Measurements from ENCODE around the gene ETFRF1.

The ETFRF1 gene

GRCh38 chr12:25194214-25194613, 823 bp upstream of the ETFRF1 start:
- DNase-seq: no peak
- peaks cover 23% of the 10 kb centered on the region for H3K4me1 Mint-ChIP-seq

GRCh38 chr12:25194722-25195055, 348 bp upstream of the ETFRF1 start:
- CTCF ChIA-PET: no interaction called here
- H3K27ac Mint-ChIP-seq: peak overlapping the region; percentile 89

More at GRCh38 chr12:25194214-25194613, 823 bp upstream of the ETFRF1 start:
- H3K27ac Mint-ChIP-seq: peak overlapping the region; percentile 89
- H3K4me3 Mint-ChIP-seq: peak overlapping the region; percentile 97
- H3K27me3 Mint-ChIP-seq: peaks cover 5% of the 10 kb centered on the region
- H3K36me3 Mint-ChIP-seq: peaks cover 4% of the 10 kb centered on the region
- H3K9me3 Mint-ChIP-seq: no peaks in the 10 kb centered on the region
- CTCF ChIA-PET: no interaction called here

GRCh38 chr12:25197608-25198007, 2.6 kb downstream of the ETFRF1 start:
- Mint-ChIP-seq H3K36me3 (peaks cover 24% of the 10 kb centered on the region), H3K4me3 (no peak overlapping the region), H3K4me1 (peaks cover 23% of the 10 kb centered on the region), H3K27ac (no peak overlapping the region), H3K27me3 (peaks cover 5% of the 10 kb centered on the region), H3K9me3 (no peaks in the 10 kb centered on the region)
- DNase-seq: no peak
- CTCF ChIA-PET: interaction anchor here (1.6 kb wide), 1 partner anchor 190 kb away, joined by 4 read pairs; no protein-coding TSS in a partner anchor

More at GRCh38 chr12:25194722-25195055, 348 bp upstream of the ETFRF1 start:
- Mint-ChIP-seq H3K36me3 (peaks cover 7% of the 10 kb centered on the region), H3K27me3 (peaks cover 5% of the 10 kb centered on the region), H3K9me3 (no peaks in the 10 kb centered on the region), H3K4me1 (peaks cover 23% of the 10 kb centered on the region), H3K4me3 (peak overlapping the region; percentile 97)
- DNase-seq: no peak

- CTCF ChIA-PET: no interaction called here
- peaks cover 29% of the 10 kb centered on the region for H3K36me3 Mint-ChIP-seq
- H3K27me3 Mint-ChIP-seq: no peaks in the 10 kb centered on the region
- no peak for DNase-seq
- H3K9me3 Mint-ChIP-seq: no peaks in the 10 kb centered on the region
- peaks cover 7% of the 10 kb centered on the region for H3K4me1 Mint-ChIP-seq
- H3K4me3 Mint-ChIP-seq: no peak overlapping the region
- H3K27ac Mint-ChIP-seq: no peak overlapping the region
Observed at GRCh38 chr12:25200703-25201102, 5.7 kb downstream of the ETFRF1 start.

GRCh38 chr12:25202137-25202536, 7.1 kb downstream of the ETFRF1 start:
- Mint-ChIP-seq H3K36me3 (peaks cover 32% of the 10 kb centered on the region), H3K27ac (no peak overlapping the region)
- CTCF ChIA-PET: no interaction called here

GRCh38 chr12:25207411-25207810, 12.4 kb downstream of the ETFRF1 start:
- Mint-ChIP-seq H3K27me3 (no peaks in the 10 kb centered on the region), H3K36me3 (peaks cover 25% of the 10 kb centered on the region), H3K9me3 (no peaks in the 10 kb centered on the region), H3K27ac (no peak overlapping the region), H3K4me1 (no peaks in the 10 kb centered on the region), H3K4me3 (no peak overlapping the region)
- CTCF ChIA-PET: interaction anchor here (1.1 kb wide), 1 partner anchor 34 kb away, joined by 3 read pairs; no protein-coding TSS in a partner anchor
- DNase-seq: no peak

More at GRCh38 chr12:25202137-25202536, 7.1 kb downstream of the ETFRF1 start:
- no peaks in the 10 kb centered on the region for H3K4me1 Mint-ChIP-seq
- no peaks in the 10 kb centered on the region for H3K27me3 Mint-ChIP-seq
- no peak overlapping the region for H3K4me3 Mint-ChIP-seq
- DNase-seq: no peak
- no peaks in the 10 kb centered on the region for H3K9me3 Mint-ChIP-seq

- H3K9me3 Mint-ChIP-seq: no peaks in the 10 kb centered on the region
- no peaks in the 10 kb centered on the region for H3K27me3 Mint-ChIP-seq
- CTCF ChIA-PET: interaction anchor here (1.1 kb wide), 1 partner anchor 33 kb away, joined by 3 read pairs; no protein-coding TSS in a partner anchor
- no peak overlapping the region for H3K27ac Mint-ChIP-seq
- no peak overlapping the region for H3K4me3 Mint-ChIP-seq
- no peak for DNase-seq
- no peaks in the 10 kb centered on the region for H3K4me1 Mint-ChIP-seq
- peaks cover 21% of the 10 kb centered on the region for H3K36me3 Mint-ChIP-seq
Observed at GRCh38 chr12:25207846-25208245, 12.8 kb downstream of the ETFRF1 start.

GRCh38 chr12:25208554-25208953, 13.5 kb downstream of the ETFRF1 start:
- no peaks in the 10 kb centered on the region for H3K9me3 Mint-ChIP-seq
- peaks cover 17% of the 10 kb centered on the region for H3K36me3 Mint-ChIP-seq
- no peaks in the 10 kb centered on the region for H3K27me3 Mint-ChIP-seq
- CTCF ChIA-PET: no interaction called here
- no peaks in the 10 kb centered on the region for H3K4me1 Mint-ChIP-seq
- DNase-seq: no peak
- H3K4me3 Mint-ChIP-seq: no peak overlapping the region
- no peak overlapping the region for H3K27ac Mint-ChIP-seq

GRCh38 chr12:25213338-25213737, 18.3 kb downstream of the ETFRF1 start:
- no peak for DNase-seq
- CTCF ChIA-PET: no interaction called here
- Mint-ChIP-seq H3K36me3 (peaks cover 23% of the 10 kb centered on the region), H3K4me1 (no peaks in the 10 kb centered on the region), H3K27me3 (no peaks in the 10 kb centered on the region), H3K9me3 (no peaks in the 10 kb centered on the region), H3K4me3 (no peak overlapping the region), H3K27ac (no peak overlapping the region)

GRCh38 chr12:25236190-25236589, 41.2 kb downstream of the ETFRF1 start:
- H3K4me3 Mint-ChIP-seq: no peak overlapping the region
- H3K27ac Mint-ChIP-seq: peak overlapping the region; percentile 58
- DNase-seq: no peak
- no peaks in the 10 kb centered on the region for H3K27me3 Mint-ChIP-seq
- peaks cover 14% of the 10 kb centered on the region for H3K4me1 Mint-ChIP-seq
- H3K9me3 Mint-ChIP-seq: no peaks in the 10 kb centered on the region
- CTCF ChIA-PET: no interaction called here
- H3K36me3 Mint-ChIP-seq: peaks cover 49% of the 10 kb centered on the region

- CTCF ChIA-PET: no interaction called here
- Mint-ChIP-seq H3K36me3 (peaks cover 48% of the 10 kb centered on the region), H3K27me3 (no peaks in the 10 kb centered on the region), H3K4me3 (no peak overlapping the region), H3K27ac (peak overlapping the region; percentile 58), H3K4me1 (peaks cover 18% of the 10 kb centered on the region), H3K9me3 (no peaks in the 10 kb centered on the region)
- no peak for DNase-seq
Observed at GRCh38 chr12:25236626-25237025, 41.6 kb downstream of the ETFRF1 start.

GRCh38 chr12:25241167-25242020, 46.4 kb downstream of the ETFRF1 start:
- Mint-ChIP-seq H3K4me1 (peaks cover 31% of the 10 kb centered on the region), H3K36me3 (peaks cover 54% of the 10 kb centered on the region), H3K4me3 (no peak overlapping the region), H3K27ac (no peak overlapping the region), H3K9me3 (no peaks in the 10 kb centered on the region), H3K27me3 (no peaks in the 10 kb centered on the region)
- CTCF ChIA-PET: interaction anchor here (0.6 to 2.5 kb wide), 23 partner anchors 9 to 195 kb away, joined by 3 to 10 read pairs (median 3); partner anchors contain the start of gene KRAS
- no peak for DNase-seq

GRCh38 chr12:25242981-25243679, 48.1 kb downstream of the ETFRF1 start:
- Mint-ChIP-seq H3K4me1 (peaks cover 33% of the 10 kb centered on the region), H3K9me3 (no peaks in the 10 kb centered on the region), H3K36me3 (peaks cover 49% of the 10 kb centered on the region), H3K27ac (no peak overlapping the region), H3K27me3 (no peaks in the 10 kb centered on the region), H3K4me3 (no peak overlapping the region)
- CTCF ChIA-PET: interaction anchor here (1.4 to 2.5 kb wide), 2 partner anchors 31 to 145 kb away, joined by 5 to 8 read pairs; no protein-coding TSS in a partner anchor
- no peak for DNase-seq

GRCh38 chr12:25243680-25243990, 48.6 kb downstream of the ETFRF1 start:
- Mint-ChIP-seq H3K27ac (no peak overlapping the region), H3K9me3 (no peaks in the 10 kb centered on the region)
- CTCF ChIA-PET: interaction anchor here (1.4 to 2.5 kb wide), 2 partner anchors 32 to 144 kb away, joined by 5 to 8 read pairs; no protein-coding TSS in a partner anchor

More at GRCh38 chr12:25243680-25243990, 48.6 kb downstream of the ETFRF1 start:
- DNase-seq: no peak
- H3K4me3 Mint-ChIP-seq: no peak overlapping the region
- H3K27me3 Mint-ChIP-seq: no peaks in the 10 kb centered on the region
- H3K36me3 Mint-ChIP-seq: peaks cover 51% of the 10 kb centered on the region
- H3K4me1 Mint-ChIP-seq: peaks cover 37% of the 10 kb centered on the region
